GM15510 (cell line): ENCODE measurements around the gene METTL13.

ENCODE experiments used
- POLR2A ChIP-seq: IDR thresholded peaks from 3 replicates; pipeline ENCODE4 v1.6.1; 2011; ENCODE audit warnings: borderline replicate concordance; ENCODE audit not compliant: insufficient read length; ENCODE audit errors: extremely low read depth

The METTL13 gene

DNA sequence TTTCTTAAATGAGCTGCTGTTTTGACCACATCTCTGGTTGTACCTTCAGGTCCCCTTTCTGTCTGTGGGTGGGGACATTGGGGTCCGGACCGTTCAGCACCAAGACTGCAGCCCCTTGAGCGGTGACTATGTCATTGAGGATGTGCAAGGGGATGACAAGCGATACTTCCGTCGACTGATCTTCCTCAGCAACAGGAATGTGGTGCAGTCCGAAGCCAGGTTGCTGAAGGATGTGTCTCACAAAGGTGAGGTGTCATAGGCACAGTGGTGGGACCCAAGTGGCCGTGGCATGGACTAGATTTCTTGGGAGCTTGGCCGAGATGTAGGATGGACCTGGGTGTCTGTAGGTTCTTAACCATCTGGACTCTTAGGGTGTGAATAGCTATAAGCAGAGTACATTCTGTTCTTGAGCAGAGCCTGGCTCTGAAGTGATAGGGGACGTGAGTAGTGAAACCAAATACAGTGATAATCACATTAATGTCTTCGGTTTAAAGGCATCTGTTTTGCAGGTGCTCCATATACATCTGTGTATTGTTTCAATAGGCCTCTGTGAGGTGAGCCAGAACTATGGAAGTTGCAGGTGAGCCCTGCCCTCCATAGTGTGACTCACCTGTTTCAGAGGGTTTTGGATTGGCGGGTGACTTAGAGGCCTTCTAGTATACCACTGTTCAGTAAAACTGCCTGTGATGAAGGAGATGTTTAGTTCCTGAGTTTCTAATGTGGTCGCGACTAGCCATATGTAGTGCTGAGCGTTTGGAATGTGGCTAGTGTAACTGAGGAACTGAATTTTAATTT, 6.4 kb downstream of the METTL13 start:
- no peak for TF ChIP-seq POLR2A

DNA sequence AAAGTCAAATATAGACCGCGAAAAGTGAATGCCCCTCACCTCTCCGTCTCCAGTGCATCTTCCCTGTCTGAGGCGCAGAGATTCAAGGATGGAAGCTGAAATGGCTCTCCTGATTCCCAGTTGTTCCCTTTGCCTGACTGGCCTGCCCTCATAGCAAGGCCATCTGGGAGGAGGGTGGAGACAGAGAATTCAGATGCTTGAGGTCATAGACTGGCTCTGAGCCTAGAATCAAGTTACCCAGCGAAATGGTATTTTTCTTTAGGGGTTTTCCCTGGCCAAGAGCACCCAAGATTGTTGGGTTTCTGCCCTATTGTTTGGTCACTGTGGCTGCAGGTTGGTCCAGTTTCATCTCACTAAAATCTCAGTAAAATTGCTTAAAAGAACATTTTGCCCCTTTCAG, 7.2 kb downstream of the METTL13 start:
- TF ChIP-seq POLR2A = no peak

DNA sequence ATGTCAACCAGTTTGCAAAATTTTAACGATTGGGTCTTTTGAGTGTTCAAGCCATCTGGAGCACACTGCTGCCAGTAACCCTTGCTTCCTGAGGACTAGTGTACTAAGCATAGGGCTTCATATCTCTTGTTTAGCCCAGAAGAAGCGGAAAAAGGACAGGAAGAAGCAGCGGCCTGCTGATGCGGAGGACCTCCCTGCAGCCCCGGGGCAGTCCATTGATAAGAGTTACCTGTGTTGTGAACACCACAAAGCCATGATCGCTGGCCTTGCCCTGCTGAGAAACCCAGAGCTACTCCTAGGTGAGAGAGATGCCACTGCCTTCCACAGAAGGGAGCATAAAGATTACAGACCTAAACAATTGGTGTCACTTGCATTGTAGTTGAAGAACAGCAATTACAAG, 8.9 kb downstream of the METTL13 start:
- no peak for TF ChIP-seq POLR2A

DNA sequence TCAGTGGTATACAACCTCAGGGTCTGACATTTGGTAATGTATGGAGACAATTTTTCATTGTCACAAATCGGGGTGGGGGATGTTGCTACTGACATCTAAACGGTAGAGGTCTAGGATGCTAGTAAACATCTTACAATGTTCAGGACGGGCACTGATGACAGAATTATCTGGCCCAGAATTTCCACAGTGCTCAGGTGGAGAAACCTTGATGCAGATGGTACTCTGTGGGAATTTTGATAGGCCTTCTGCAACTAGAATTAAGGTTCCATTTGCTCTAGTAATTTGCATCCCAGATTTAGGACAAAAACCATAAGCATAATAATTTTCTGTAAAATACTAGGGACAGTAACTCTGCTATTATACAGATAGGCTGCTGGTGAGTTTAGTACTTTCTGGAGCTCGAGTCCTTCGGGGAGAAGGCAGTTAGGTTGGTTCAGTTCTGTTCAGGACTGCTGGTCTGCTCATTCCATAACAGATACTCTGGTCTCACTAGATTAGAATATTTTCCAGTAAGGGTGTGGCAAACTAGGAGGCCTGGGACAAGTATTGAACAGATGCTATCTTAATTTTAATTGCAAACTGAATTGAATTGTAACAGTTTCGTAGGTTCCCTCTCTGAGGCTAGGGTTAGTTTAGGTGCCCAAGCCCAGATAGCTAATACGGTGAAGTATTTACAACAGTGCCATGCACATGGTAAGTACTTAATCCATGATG, 11.4 kb downstream of the METTL13 start:
- TF ChIP-seq POLR2A = no peak

DNA sequence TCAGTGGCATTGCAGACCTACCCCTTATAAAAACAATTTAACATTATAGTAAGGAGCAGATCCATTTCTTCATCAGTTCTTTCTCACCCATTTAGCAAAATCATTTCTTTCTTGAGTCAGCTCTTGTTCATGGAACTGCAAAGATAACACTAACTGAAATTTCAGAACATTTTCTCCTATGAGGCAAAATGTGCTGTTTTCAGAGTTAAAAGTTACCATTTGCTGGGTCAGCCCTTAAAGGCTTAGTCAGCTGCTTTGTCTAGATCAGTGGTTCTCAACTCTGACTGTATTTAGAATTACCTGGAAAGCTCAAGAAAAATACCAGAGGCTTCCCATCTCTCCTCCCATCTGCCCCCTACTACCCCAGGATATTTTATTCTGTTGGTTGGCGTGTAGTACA, 12.2 kb downstream of the METTL13 start:
- TF ChIP-seq POLR2A = no peak

DNA sequence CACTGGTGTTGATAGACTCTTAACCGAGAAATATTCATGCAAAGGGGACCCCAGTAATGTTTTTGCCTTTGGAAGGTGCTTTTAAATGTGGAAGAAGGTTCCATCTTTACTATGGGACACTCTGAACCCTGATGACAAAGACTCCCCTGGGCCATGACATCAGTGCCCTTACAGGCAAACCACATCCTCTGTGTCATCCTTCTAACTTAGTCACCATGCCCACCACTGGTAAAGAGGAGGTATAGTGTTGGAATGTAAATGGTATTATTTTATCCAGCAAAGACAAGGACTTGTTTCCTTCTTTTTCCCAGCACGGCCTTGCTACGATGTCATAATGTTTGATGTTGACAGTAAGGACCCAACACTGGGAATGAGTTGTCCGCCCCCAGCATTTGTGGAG, 12.6 kb downstream of the METTL13 start:
- no peak for TF ChIP-seq POLR2A

DNA sequence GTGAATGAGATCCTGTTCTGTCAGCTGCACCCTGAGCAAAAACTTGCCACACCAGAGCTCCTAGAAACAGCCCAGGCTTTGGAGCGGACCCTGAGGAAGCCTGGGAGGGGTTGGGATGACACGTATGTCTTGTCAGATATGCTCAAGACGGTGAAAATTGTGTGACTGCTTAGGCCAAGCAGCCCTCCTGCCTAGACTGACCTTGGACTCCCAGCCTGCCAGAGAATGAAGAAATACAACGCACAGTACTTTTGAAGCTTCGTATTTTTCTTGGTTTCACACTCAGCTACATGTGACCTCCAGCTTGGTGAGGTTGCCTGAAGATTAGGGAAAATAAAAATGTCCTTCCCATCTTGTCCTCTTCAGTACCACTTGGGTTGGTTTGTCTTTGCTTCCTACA, 15.1 kb downstream of the METTL13 start:
- no peak for TF ChIP-seq POLR2A

DNA sequence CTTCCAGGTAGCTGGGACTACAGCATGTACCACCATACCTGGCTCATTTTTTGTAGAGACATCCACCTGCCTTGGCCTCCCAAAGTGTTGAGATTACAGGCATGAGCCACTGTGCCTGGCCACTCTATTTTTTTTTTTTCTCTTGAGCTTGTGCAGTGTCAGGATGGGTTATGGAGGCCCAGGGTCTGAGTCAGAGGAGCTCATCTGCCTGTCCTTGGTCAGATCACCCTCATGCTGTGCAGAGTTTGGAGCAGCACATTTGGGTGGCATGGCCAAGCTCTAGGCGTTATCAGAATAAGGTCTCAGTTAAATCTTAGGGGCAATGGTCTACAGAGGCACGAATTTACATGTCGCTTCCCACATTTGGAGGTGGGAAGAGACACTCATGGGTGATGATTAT, 16.9 kb downstream of the METTL13 start:
- no peak for TF ChIP-seq POLR2A

DNA sequence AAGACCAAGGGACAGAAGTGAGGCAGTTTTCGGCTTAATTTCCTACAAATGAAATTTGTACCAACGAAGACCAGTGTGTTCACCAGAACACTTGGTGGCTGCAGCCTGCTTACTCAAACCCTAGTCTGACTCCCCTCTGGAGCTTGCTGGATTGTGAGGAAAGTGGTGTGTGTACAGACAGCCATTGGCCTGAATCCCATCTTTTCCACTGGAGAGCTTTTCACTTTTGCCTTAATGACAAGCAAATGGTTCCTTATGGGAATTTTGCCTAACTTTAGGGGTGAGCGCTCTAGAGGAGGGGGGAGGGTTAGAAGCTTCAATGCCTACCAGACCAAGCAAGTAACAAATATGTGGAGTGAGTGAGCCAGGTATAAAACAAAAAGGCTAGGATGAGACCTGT, 17.3 kb downstream of the METTL13 start:
- TF ChIP-seq POLR2A = no peak

DNA sequence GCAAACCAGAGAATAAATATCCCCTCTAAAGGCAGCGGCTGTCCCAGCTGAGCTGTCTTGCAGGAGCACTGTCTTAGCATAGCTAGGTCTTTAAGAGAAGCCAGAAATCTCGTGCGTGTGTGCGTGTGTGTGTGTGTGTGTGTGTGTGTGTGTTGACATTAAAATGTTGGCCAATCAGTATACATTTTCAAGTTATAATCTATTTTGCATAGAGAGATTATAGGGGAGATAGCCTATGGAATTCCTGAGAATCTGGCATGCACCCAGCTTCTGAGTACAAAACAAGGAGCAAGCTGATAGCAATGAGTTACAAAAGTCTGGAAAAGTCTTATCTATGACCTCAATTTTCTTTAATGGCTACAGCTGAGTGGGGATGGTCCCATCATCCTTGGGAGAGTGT, 17.7 kb downstream of the METTL13 start:
- no peak for TF ChIP-seq POLR2A

DNA sequence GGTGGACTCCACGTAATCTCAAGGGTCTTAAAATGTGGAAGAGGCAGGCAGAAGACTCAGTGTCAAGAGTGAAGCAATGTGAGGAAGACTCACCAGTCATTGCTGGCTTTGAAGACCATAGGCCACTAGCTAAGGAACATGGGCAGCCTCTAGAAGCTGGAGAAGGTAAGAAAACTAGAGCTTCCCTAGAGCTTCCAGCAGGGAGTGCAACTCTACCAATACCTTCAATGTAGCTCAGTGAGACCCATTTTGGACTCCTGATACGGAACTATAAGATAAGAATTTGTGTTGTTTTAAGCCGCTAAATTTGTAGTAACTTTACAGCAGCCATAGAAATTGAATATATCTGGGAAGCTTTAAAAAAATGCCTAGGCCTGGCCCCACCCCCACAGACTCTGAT, 18.9 kb downstream of the METTL13 start:
- TF ChIP-seq POLR2A = no peak

DNA sequence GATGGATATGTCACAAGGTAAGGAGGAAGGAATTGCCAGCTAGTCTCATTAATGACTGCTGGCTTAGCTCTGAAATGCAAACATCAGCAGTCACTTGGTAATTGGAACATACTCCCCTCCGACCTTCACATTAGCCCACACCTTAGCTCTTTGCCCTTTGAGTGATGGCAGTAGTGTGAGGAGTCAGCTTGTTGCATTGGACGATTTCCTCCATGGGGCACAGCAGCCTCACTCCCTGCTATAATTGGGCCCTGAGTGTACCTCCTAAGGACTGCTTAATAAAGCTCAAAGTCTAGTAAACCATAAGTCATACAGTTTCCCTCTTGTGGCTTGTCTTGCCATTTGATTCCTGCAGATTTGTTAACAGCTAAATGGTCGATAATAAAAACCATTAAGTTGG, 19.4 kb downstream of the METTL13 start:
- TF ChIP-seq POLR2A = no peak

DNA sequence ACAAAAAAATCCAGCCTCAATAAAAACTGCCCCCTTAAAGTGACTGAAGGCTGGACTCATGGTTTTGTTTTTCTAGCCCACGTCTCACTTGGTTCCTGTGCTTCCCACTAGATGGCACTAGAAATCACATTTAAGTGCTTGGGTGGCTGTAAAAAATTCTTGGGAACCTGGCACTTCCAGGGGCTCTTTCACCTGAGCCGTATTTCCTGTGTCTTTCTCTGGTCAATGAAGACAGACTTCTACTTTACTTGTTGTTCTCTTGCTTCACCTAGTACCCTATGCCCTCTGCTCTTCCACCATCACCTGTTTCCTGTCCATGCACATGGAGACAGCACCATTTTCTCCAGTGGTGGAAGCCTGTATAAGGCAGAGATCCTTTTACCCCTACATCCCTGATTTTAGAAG, 20.0 kb downstream of the METTL13 start:
- TF ChIP-seq POLR2A = no peak

DNA sequence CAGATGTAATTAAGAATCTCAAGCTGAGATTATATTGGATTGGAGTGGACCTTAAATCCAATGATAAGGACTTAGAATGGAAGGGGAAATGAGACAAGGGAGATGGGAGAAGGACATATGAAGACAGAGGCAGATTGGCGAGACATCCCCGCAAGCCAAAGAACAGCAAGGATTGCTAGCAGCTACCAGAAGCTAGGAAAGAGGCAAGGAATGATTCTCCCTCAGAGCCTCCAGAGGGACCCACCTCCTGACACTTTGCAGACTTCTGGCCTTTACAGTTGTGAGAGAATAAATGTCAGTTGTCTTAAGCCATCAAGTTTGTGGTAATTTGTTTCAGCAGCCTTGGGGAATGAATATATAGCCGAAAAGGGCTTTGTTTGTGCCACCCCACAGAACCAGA, 20.7 kb downstream of the METTL13 start:
- no peak for TF ChIP-seq POLR2A

DNA sequence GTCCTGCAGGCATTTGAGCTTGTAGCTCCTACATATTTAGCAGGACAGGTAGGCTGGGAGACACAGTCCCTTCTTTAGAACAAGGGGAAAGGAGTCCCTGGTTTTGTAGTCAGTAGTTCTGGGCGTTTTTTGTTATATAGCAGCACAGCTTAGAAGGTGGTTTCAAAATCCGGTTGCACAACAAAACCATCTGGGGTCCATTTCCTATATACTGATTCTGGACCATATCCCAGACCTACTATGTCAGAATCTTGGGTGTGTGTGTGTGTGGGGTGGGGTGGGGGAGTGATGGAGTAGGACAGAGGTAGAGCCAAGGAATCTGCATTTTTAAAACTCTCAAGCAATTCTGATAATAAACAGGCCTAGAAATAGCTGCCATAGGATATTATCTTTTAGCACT, 21.6 kb downstream of the METTL13 start:
- TF ChIP-seq POLR2A = no peak

DNA sequence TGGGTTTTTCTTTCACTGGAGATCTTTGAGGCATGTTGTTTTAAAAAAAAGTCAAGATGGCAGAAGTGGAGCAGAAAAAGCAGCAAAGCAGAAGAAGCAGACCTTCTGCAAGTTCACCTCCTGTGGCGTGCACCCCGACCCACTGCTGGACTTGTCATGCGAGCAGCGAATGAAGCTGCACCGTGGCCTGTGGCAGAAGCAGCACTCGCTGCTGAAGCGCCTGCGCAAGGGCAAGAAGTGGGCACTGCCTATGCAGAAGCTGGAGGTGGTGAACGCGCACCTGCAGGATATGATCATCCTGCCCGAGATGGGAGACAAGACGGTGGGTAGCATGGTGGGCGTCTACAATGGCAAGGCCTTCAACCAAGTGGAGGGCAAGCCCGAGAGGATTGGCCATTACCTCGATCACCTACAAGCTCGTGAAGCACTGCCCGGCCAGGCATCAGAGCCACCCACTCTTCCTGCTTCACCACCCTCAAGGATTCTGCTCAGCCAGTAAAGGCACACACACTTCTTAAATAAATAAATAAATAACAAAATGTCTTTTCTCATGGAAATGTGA, 22.1 kb downstream of the METTL13 start:
- TF ChIP-seq POLR2A = no peak
